GM19324 (cell line): ENCODE measurements around the gene CRAT.

Experiments
- ATAC-seq: cut with Tn5 transposase; IDR thresholded peaks from one replicate; pipeline ENCODE4 v1.9.1; 2021; ENCODE audit warnings: mild to moderate bottlenecking, moderate library complexity; ENCODE audit not compliant: unreplicated experiment, low FRiP score

CRAT gene

DNA sequence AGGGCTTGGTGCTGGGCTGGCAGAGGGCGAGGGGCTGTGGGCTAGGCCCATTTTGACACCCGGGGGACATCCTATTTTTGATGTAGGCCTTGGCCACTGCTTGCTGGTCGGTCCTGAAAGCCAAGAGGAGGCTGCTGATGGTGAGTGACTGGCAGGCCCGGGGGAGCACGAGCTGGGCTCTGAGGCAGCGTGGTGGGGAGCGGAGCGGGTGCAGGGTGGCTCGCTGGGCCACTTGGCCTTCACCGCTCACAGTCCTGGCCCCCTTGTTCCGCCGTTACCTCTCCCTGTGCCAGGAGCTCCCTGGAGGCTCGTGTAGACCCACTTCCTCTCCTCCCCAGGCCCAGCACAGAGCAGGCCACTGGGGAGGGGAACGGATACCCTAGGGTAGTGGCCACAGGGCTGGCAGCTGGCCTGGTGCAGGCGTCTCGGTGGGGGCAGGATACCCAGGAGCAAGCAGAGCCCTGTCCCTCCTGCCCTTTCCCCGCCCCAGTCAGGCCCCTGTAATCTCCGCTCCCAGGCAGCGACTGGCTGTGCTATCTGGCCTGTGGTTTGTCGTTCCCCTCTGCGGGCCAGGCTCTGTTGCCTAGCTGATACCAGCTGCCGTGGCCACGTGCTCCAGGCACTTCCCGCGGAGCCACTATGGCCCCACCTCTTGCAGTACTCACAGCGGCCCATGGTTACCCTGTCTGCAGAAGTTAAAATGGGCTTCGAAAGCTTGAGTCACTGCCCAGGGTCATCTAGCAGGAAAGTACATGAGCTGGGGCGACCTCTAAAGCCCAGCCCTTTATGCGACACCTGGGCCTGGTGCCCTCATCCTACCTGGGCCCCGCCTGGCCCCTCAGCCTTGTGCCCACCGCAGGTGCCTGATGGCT is 41.4 kb downstream of the CRAT start:
- ATAC-seq: no peak

- no peak for ATAC-seq
These were observed 42.5 kb downstream of the CRAT start for GRCh38 chr9:129068110-129068509.

GRCh38 chr9:129064499-129064908 is 46.1 kb downstream of the CRAT start:
- ATAC-seq: no peak

- no peak for ATAC-seq
These were observed 47.5 kb downstream of the CRAT start for GRCh38 chr9:129063061-129063460.

- ATAC-seq: no peak
These were observed 49.6 kb downstream of the CRAT start for GRCh38 chr9:129060991-129061390.

DNA sequence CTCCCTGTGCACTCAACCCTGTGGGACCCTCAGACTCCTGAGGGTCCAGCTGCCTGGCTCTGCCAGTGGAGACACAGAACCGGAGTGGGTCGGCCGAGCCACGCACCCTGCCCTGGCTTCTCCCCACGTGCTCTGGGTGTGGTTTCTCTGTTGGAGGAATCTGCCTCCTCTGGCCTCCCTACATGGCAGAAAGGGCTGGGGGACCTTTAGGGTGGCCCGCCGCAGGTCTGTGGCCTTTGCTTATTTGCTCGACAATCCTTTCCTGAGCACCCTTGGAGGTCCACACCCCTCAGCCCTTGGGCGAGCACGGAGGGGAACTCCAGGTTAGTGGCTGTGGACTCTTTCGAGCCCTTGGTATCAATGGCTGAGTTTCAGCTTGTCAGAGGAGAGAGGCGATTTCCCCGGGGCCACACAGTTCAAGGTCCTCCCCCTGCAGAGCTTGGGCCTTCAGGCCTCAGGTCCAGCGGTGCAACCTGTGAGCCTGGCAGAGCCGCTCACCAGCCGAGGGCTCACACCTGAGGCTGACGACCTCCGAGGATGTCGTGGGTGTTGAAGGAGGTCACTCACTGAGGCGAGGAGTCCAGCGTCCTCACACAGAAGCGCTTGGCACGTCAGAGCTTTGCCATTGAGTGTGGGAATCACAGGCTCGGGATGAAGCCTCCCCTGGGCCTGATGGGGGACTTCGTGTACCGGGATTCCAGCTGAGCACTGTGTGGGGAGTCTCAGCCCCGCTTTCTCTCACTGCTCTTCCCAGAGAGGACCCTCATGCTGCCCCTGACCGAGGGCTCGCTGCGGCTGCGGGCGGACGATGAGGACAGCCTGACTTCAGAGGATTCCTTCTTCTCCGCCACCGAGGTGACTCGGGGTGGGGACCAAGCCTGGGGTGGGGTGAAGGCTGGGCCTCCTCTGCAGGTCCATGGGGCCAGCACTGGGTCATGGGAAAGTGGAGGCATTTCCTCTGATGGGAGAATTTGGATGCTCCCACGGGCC is 50.5 kb downstream of the CRAT start:
- no peak for ATAC-seq

DNA sequence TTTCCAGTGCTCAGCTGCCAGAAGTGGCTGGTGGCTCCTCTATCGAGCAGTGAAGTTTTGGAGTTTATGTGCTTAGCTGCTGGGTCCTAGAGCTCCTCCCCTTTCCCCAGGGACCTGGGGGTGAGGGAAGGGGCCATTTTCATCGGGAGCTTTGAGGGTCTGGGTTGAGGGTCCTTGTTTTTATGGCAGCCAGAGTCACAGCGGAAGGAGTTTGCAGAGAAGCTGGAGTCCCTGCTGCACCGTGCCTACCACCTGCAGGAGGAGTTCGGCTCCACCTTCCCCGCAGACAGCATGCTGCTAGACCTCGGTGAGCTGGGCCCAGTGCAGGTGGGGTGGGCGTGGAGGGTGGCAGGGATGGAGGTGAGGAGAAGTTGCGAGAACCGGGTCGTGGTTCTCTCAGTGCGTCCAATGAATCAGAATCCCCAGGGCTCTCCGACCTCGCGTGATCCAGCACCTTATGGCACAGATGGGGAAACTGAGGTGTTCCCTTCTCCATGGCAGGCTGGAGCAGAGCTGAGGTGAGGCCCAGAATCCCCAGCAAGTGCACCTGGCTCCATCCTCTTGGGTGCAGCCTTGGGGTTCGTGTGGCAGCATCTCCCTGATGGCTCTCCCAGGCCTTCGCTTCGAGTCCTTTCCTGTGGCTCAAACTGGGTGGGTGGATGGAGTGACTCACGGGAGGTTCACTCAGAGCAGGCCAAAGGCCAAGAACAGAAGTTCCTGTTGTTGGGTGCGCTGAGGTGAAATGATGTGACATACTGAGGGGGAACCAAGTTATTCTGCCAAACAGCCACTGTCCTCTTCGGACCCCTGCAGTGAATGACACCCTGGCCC is 51.4 kb downstream of the CRAT start:
- ATAC-seq: no peak

DNA sequence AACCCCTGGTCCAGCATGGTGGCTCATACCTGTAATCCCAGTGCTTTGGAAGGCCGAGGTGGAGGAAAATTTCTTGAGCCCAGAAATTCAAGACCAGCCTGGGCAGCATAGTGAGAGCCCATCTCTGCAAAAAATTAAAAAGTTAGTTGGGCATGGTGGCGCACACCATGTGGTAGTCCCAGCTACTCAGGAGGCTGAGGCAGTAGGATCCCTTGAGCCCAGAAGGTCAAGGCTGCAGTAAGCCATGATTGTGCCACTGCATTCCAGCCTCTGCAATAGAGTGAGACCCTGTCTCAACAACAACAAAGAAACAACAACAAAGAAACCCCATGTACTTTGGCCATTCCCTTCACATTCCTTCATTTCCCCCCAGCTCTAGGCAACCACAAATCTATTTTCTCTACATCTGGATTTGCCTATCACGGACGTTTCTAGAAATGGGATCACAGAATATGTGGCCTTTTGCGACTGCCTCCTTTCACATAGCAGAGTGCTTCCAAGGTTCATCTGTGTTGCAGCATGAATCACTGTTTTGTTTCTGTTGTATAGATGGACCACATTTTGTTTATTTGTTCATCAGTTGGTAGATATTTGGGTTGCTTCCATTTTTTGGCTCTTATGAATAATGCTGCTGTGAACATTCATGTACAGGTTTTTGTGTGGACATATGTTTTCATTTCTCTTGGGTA is 56.3 kb downstream of the CRAT start:
- ATAC-seq: no peak

- no peak for ATAC-seq
These were observed 57.6 kb downstream of the CRAT start for GRCh38 chr9:129053020-129053419.

DNA sequence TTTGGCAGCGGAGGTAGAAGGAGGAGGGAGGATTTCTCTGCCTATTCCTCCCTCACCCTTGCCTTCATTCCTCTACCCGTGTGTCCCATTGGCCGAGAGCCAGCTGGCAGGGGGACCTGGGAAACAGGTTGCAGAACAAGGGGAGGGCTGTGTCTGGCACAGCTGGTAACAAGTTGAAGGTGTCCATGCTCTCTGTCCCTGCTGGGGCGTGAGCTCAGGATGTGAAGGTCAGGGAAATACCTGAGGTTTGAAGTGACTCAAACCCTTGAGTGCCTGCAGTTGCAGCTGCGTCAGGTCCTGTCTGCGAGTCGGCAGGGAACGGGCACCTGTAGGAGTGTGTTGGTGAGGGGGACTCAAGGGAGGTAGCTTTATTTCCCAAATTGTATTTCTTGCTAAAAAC is 58.0 kb downstream of the CRAT start:
- ATAC-seq: no peak
